Medulla oblongata (tissue), 1 donor: ENCODE data around the gene CIAO2A.
A peak's percentile ranks its signal among the peaks of the same experiment; 100 is the strongest.
"Not testable (repeated sequence)": the region's sequence is repeated elsewhere in the genome, so short reads cannot be mapped to it uniquely, and the experiment has no call there.

Experiments
- DNase-seq: peaks from one replicate; pipeline ENCODE4 v3.0.0-alpha.2; 2015; ENCODE audit errors: extremely low spot score

CIAO2A gene

DNA sequence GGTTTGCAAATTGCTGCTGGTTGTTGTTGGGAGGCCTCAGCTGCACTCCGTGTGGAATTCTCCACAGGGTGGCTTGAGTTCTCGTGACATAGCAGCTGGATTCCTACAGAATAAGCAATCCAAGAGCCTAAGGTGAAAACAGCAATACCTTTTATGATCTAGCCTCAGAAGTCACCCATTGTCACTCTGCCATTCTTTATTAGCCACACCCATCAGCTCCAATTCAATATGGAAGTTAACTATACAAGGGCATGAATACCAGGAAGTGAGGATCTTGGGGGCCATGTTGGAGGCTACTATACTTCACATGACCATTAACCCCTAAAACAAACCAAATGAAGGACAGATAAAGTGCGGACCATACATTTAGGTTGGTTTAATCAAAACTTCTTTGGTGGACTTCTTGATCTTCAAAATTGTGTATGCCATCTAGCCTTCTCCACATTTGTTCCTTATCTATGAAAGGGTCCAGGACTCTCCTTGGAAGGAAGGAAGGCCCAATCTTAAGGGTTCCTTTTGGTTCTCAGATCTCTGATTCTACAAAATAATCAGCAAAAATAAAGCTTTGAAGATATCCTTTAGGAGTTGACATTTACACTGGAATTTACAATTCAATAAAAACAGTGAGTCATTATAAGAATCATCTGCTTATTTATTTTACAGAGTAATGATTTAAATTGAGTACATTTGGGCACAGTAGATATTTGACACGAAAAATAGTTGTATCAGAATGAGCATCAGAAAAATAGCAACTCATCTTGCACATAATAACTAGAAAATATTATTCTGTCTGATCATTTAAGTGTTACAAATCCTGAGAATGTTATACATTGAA lies 21.5 kb downstream of the CIAO2A start:
- DNase-seq, result no peak

DNA sequence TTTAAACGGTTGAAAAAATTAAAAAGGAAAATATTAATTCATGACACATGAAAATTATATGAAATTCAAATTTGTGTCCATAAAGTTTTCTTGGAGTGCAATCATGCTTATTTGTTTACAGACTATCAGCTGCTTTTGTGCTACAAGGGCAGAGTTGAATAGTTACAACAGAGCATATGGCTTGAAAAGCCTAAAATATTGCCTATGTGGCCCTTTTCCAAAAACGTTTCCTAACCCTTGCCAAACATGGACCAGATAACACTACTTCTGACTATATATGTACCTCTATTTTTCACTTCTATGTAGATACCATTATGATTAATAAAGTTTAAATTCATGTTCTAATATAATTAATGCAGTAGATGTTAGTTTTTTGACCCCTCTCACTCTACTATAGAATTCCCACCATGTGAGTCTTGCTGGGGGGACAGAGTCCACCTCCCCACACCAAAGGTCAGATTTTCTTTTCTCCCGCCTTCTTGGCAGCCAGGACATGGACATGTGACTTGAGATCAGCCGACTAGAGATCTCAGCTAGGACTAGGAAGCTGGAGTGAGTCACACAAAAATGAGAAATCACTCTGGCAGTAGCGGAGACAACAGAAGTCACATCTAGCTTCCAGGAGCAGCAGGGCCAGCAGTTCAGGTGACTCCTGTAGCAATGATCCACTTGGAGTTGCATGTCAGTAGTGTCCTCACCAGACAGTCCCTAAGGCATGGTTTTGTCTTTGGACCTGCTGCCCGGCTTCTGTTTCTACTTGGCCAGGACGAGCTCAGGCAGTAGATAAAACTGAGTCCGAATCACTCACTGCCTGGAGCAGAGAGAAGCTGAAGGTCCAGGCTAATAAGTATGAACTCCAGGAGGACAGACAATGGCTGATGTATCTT lies 22.4 kb downstream of the CIAO2A start:
- peak; percentile 72 for DNase-seq

DNA sequence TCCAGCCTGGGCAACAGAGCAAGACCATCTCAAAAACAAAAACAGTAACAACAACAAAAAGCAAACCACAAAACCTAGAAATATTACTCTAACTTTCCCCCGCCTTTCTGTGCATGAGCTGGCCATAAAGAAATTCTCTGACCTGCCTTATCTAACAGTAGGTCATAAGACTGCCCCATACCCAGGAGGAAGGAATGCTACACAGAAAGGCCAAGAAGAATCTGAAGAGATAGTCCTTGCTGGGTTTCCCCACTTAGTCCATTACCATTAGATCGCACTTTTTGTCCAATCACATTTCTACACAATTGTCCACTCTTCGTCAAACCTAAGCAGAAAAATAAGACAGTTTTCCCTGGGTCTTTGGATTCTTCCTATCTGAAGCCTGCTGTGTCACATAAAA lies 23.5 kb downstream of the CIAO2A start:
- no peak for DNase-seq

DNA sequence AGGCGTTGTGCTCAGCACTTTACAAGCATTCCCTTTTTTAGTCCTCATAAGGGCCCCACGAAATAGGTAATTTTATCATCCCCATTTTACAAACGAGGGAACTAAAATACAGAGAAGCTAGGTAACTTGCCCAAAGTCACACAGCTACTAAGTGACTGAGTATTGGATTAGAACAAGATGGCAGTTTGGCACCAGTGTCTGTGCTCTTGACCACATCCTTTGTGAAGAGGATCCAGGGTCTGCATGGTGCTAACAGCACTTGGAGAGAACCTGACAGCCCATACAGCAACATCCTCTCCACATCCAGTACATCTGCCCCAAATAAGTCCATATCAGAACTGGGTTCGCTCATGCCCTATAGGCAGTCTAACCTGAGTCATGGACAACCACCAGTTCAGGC lies 25.5 kb downstream of the CIAO2A start:
- no peak for DNase-seq

DNA sequence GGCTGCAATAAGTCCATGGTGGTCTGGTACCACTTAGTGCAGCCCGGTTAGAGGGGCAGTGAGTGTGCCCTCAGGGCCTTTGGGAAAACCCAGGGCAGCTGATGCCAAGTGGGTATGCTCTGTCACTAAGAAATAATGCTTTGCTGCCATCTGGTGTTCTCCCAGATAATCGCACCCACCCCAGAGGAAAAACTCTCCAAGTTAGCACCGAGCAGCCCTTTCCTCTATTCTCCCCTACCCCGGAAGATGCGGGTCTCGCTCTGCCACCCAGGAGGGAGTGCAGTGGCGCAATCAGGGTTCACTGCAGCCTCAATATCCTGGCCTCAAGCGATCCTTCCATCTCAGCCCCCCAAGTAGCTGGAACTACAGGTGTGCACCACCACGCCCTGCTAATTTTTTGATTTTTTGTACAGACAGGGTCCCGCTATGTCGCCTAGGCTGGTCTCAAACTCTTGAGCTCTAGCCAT lies 26.0 kb downstream of the CIAO2A start:
- peak; percentile 85 for DNase-seq

DNA sequence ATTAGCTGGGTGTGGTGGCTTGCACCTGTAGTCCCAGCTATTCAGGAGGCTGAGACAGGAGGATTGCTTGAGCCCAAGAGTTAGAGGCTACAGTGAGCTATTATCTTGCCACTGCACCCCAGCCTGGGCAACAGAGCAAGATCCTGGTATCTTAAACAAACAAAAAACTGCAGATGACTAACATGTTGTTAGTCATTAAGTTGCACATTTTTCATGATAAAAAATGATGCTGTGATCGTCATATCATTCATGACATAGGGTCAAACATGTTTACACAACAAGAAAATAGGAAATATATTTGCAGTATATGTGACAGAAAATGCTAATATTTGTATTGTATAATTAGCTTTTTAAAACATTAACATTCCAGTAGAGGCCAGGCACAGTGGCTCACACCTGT lies 27.2 kb downstream of the CIAO2A start:
- no peak for DNase-seq

DNA sequence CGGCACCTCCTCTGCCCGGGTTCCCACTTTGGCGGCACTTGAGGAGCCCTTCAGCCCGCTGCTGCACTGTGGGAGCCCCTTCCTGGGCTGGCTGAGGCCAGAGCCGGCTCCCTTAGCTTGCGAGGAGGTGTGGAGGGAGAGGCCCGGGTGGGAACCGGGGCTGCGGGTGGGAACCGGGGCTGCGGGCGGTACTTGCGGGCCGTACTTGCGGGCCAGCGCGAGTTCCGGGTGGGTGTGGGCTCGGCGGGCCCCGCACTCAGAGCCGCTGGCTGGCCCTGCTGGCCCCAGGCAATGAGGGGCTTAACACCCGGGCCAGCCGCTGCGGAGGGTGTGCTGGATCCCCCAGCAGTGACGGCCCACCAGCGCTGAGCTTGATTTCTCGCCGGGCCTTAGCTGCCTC lies 32.9 kb downstream of the CIAO2A start:
- DNase-seq, result no peak

DNA sequence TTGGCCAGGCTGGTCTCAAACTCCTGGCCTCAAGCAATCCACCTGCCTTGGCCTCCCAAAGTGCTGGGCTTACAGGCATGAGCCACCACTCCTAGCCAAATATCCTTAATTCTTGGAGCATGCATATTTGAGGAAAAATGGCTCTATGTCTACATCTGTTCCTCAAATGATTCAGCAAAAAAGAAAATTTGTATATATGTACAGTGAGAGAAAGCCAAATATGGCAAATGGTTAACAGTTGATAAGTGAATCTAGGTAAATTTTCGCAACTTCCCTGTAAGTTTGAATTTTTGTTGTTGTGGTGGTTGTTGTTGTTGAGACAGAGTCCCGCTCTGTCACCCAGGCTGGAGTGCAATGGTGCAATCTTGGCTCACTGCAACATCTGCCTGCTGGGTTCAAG lies 34.5 kb downstream of the CIAO2A start:
- not testable (repeated sequence) for DNase-seq

DNA sequence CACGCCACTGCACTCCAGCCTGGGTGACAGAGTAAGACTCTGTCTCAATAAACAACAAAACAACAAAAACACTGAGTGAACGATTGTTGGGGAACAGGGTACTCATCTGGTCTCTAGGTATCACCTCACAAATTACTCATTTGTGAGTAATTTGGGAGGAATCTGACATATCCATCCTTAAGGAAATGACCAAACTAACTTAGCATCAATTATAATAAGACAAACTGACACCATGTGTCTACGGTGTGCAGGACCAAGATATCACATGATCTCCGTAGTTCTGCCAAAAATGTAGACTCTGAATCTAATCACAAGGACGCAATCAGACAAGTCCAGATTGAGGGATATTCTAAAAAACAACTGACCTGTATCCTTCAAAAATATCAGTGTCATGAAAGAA lies 35.4 kb downstream of the CIAO2A start:
- no peak for DNase-seq

DNA sequence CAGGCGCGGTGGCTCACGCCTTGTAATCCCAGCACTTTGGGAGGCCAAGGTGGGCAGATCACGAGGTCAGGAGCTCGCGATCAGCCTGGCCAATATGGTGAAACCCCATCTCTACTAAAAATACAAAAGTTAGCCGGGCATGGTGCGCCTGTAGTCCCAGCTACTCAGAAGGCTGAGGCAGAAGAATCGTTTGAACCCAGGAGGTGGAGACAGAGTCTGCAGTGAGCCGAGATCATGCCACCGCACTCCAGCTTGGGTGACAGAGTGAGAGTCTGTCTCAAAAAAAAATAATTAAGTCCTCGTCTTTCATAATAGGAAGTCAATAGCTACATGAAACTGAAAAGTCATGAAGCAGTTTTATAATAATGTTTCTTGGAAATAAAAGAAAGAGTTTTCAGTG lies 40.0 kb downstream of the CIAO2A start:
- DNase-seq, result not testable (repeated sequence)

DNA sequence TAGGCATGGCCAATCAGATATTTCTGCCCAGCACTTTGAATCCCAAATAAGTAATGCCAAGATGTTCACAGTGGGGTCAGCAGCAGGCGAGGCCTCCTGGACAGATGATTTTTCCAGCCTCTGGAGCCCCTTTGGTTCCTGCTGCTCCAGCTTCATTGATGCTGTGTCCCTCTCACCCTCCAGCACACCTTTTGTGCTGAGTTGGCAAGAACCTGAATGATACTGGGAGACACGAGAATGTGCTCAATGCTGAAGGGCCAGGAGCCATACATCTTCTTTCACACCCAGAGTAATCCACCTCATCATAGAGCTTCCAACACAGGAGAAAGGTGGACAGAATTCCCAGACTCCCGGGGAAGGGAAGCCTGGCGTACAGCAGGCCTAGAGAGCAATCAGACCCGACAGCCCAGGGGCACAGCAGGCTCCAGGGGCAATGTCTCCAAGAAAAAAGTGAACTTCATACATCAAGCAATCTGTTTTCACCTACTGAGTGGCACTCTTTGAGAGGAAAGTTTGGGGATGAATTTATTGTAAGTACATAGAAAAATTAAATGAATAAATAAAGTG lies 40.6 kb downstream of the CIAO2A start:
- DNase-seq, result no peak

DNA sequence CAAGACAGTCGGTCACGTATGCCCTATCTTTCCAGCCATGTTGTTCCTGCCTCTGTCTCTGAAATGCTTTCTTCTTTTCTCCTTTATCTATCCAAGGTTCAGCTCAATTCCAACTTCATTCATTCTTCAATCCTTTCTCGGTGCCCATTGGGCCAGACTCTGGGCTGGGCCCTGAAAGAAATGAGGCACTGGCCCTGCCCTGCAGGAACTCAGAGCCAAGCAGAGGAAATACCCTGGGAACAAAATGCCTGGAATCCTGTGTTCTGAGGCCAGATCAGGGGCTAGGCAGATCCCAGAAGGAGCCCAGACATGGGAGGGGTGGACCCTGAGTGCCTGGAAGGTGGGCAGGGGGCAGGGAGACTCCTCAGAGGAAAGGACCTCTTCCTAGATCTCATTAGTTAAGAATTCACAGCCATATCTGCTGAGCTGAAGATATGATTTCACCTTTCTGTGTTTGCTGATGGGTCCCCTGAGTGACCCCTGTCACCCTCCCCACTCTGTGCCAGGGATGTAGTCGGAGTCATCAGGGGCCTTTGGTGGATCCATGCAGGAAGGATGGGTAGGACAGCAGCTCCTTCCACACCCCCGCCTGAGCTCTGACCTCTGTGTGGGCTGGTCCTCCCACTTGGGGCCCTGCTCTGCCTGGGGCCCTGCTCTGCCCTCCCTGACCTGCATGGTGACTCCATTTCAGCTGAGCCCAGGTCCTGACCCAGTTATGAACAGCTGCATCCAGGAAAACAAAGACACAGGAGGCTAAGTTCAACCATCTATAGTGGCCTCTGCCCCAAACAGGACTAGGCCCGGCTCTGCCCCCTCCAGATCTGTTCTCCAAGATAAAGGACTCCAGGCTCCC lies 42.0 kb downstream of the CIAO2A start:
- no peak for DNase-seq

DNA sequence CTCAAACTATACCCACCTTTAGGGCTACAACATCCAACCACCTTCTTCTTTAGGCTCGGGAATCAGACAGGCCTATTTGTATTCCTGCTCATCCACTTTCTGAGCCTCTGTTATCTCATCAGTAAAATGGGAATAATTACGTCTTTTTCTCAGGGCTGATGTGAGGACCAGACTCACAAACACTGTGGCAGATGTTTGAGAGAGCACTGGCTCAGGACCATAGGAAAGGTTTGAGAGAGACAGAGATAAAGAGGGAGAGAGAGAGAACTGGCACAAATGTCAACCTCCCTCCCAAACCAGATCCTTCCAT lies 42.6 kb downstream of the CIAO2A start:
- no peak for DNase-seq

DNA sequence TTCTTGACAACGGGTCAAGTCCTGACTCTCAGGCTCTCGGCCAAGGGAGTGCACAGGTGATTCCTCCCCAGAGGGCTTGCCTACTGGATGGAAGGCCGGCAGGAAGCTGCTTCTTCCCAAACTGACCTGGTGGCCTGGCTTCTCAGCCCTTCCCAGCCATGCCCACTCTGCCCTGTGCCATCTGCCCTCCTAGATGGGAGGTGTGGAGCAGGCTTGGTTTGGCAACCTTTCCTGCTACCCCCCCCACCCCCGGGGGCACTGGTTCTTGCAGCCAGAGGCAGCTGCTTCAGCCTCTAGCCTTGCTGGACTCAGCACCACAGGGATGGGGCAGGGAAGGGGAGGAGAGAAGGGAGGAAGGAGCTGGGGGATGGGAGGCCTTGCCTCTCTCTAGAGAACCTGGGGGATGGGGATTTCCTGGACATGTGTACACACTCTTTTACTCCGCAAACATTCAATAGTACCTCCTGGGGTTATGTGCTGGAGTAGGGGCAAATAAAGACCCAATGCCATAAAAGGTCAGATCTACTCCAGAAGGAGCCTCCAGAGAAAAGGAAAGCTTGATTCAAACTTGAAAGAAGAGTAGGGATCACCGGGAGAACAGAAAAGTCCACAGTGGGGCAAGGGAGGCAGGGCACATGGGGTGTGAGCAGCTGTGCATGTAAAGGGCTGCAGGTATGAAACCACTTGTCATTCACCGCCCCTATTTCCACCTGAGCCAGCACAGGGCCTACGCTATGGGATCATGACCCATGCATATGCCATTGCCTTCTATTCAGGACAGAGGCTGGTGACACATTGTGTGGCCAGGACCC lies 43.2 kb downstream of the CIAO2A start:
- no peak for DNase-seq

DNA sequence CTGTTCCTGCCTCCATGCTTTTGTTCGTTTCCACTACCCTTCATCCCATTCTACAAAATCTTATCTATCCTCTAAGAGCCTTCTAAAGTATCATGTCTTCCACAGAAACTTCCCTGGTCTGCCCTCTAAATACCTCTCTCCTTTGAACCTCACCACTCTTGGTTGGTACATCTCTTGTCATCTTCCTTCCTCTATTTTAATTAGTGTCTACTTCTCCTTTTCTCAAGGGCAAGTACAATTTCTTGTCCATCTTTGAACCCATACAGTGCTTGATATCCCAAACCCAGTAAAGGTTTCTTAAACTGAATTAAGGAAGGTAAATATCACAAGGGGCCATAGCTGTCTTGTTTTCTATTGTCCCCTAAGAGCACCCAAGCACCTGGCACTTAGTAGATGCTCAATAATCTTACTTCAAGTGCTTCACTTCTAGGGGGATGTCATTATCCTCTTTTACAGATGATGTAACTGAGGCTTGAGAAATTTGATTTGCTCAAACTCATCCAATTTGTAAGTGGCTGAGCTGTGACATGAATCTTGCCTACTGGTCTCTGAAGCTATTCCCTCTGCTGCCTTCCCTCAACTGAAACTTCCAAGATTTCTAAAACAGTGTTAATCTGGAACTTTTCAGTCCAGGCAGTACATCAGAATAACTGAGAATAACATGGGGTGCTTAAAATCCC lies 44.7 kb downstream of the CIAO2A start:
- DNase-seq, result no peak

DNA sequence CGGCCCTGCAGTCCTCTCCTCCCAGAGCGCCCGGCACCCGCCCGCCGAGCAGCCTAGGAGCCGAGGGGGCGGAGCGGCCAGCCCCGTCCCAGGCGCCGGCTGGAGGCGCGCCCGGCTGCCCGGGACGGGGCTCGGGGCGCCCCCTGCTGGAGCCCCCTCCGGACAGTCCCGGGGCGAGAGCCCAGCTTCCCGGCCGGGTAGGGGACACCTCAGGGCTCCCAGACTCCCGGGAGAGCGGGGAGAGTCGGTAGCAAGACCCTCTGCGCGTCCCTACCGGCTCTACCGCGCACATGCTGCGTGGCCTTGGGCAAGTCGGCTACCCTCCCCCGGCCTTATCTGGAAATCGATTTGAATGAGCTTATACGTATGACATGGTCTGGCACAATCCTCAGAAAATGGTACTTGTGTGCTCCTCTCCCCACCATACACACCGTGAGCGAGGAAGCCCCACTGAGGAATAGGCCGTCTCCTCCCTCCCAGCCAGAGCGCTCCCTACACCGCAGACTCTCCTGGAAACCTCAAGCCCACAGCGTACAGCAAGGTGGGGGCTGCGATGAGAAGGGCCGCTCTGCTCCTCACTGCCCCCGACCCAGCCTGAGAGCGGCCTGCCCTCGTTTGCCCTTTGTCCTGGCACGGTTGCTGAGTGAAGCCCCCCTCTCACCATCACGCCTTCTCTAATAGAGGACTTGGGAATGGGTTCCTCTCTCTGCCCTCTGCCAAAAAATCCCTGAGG lies 47.1 kb downstream of the CIAO2A start, which contains the start of gene DAPK2:
Gene DAPK2, minus strand, starts transcription at position 65 of the 733 bp plus-strand sequence. CDS start 6,224 bp downstream, outside the sequence.
- DNase-seq, result peak; percentile 85

DNA sequence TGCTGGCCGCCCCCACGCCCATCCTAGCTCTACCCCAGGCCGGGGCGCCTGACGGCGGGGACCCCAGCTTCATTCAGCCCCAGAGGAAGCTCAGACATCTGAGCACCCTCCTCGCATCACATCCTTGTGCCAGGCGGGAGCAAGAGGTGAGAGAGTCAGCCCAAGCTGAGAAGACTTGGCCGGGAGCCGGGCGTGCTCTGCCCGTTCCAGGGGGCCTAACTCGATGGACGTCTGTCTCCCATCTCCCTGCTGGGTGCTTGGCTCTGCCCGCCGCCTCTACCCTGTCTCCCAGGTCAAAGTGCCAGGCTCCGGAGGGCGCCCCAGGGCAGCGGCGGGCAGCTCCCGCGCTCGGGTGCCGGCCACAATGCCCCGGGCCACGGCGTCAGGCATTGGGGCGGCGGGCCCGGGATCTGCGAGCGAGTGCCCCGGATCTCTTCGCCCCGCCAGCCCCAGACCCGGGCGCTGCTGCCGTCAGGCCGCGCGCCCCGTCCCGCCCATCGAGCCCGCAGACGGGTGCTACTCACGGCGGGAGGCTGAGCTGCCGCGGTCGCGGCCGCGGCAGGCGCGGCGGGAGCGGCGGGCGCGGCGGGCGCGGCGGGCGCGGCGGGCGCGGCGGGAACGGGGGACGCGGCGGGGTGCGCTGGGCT lies 47.7 kb downstream of the CIAO2A start:
- DNase-seq, result no peak

DNA sequence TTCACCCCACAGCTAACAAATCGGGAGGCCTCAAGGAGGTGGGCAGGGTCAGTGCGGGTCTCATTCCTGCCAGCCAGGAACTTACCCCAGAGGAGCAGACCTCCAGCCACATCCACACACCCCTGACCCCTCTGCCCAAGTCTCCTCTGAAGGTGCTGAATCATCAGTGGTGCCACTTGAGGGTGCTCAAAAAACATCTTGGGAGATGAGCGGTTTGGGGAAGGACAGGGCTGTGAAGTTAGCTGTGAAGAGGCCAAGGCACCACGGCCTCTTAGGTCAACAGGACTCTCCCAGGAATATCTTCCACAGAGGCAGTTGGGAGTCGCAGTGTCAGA lies 48.6 kb downstream of the CIAO2A start:
- no peak for DNase-seq
